Kidney epithelial cell (primary cell): Measurements from ENCODE around the gene ANXA11. TPM values are rescaled to one million over a fixed set of nuclear protein-coding genes. Genes with fewer than 3 reads are reported as not detected.
"Not testable (repeated sequence)": the region's sequence is repeated elsewhere in the genome, so short reads cannot be mapped to it uniquely, and the experiment has no call there.

Experiments used
- DNase-seq: peaks from one replicate; pipeline ENCODE4 v3.0.0-alpha.2; 2010; ENCODE audit warnings: low read depth
- H3K27me3 ChIP-seq: 2 replicates; pipeline ENCODE4 v1.6.0; 2011; ENCODE audit warnings: low read length; ENCODE audit not compliant: control insufficient read depth, insufficient read depth
- H3K36me3 ChIP-seq: 2 replicates; pipeline ENCODE4 v1.5.1; 2011; ENCODE audit warnings: low read length; ENCODE audit not compliant: control insufficient read depth, insufficient read depth
- H3K4me3 ChIP-seq: 2 replicates; pipeline ENCODE4 v1.5.1; 2011; ENCODE audit warnings: low read depth, mild to moderate bottlenecking, control low read depth, low read length
- total RNA-seq: library from RNA; depleted of rRNA; stranded (reverse); fragments of >200 nt; gene quantifications from 2 replicates; pipeline ENCODE4 v1.2.3, GENCODE V29; 2015
- TF ChIP-seq, protein P1 (sequence below): IDR thresholded peaks from 2 replicates; pipeline ENCODE4 v1.5.1; 2011; ENCODE audit warnings: mild to moderate bottlenecking, moderate library complexity, low read length, control low read depth, inconsistent platforms; ENCODE audit not compliant: insufficient read depth, poor library complexity, severe bottlenecking

Gene ANXA11
- total RNA-seq, 1 donor from 2014 or later, result 182 TPM

DNA sequence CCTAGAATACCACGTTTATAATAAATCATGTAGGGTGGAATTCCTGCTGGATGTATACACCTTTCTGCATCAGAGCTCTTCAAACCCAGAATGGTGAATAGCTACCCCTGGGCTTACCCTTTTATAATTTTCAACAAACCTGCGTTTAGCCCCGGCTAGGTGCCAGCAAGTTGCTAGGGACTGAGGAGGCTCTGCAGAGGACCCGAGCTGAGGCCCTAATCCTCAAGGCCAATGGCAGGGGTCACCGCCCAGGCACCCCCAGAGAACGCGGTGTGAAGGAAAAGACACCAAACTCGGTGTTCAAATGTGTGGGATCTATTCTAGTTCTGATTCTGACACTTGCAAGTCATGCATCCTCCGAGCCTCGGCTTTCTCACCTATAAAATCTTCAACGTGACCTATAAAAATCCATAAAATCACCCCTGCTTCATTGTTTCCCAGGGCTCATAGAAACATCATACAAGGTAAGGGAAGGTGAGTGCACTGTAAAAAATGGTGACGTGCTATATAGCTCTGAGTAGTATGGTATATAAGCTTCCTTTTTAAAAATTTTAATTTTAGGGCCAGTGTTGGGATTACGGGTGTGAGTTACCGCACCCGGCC, 2.5 kb upstream of the ANXA11 start:
- Histone ChIP-seq H3K4me3 (no peak overlapping the region), H3K27me3 (no peaks in the 10 kb centered on the region), H3K36me3 (no peaks in the 10 kb centered on the region)
- DNase-seq, result no peak
- TF ChIP-seq, protein P1, sequence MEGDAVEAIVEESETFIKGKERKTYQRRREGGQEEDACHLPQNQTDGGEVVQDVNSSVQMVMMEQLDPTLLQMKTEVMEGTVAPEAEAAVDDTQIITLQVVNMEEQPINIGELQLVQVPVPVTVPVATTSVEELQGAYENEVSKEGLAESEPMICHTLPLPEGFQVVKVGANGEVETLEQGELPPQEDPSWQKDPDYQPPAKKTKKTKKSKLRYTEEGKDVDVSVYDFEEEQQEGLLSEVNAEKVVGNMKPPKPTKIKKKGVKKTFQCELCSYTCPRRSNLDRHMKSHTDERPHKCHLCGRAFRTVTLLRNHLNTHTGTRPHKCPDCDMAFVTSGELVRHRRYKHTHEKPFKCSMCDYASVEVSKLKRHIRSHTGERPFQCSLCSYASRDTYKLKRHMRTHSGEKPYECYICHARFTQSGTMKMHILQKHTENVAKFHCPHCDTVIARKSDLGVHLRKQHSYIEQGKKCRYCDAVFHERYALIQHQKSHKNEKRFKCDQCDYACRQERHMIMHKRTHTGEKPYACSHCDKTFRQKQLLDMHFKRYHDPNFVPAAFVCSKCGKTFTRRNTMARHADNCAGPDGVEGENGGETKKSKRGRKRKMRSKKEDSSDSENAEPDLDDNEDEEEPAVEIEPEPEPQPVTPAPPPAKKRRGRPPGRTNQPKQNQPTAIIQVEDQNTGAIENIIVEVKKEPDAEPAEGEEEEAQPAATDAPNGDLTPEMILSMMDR, result no peak

DNA sequence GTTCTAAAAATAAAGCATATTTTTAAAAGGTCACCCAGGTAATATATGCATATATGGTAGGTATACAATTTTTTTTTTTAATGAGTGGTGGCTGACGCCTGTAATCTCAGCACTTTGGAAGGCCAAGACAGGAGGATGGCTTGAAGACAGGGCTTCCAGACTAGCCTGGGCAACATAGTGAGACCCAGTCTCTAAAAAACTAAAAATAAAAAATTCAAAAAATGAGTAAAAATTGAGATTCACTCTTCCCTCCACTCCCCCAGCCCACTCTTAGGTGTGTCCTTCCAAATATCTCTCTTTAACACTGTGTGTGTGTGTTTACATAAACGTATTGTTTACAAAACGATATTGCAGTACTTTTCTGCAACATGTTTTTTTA, 929 bp upstream of the ANXA11 start:
- Histone ChIP-seq H3K4me3 (no peak overlapping the region), H3K27me3 (no peaks in the 10 kb centered on the region), H3K36me3 (no peaks in the 10 kb centered on the region)
- no peak for DNase-seq
- TF ChIP-seq, protein P1, result no peak

DNA sequence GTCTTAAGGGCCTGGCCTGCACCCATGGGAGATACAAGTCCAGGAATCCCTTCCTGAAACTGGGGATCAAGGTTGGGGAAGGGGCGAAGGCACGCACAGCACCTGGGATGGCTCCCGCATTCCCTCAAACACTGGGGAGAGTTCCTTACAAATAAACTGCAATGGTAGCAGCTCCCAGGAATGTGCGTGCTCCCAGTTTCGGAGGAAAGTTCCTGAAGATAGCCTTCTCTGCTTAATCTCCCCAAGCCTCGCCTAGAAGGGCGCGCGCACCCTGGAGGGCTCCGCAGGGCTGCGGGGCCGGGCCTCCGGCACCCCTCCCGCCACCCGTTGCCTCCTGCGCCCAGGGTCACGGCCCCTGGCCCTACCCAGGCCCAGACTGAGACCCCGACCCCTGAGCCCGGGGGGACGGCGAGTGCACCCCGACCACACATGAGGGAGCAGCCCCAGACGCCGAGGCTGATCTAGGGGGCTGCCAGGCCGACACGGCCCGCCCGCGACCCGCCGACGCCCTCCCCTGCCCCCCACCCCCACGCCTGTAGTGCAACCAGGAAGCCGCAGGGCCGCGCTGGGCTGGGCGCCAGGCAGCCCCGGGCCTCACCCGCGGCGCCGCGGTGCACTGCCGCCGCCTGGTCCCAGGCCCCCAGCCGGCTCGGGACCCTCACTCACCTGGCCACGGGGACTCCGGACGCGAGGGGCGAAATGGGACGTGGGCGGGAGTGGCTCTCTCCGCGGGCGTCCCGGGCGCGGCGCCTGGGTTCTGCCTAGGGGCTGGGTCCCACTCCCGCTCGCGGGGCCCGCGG, 460 bp downstream of the ANXA11 start:
- Histone ChIP-seq H3K36me3 (no peaks in the 10 kb centered on the region), H3K27me3 (no peaks in the 10 kb centered on the region), H3K4me3 (peak overlapping the region; percentile 81)
- TF ChIP-seq, protein P1, result no peak
- no peak for DNase-seq

DNA sequence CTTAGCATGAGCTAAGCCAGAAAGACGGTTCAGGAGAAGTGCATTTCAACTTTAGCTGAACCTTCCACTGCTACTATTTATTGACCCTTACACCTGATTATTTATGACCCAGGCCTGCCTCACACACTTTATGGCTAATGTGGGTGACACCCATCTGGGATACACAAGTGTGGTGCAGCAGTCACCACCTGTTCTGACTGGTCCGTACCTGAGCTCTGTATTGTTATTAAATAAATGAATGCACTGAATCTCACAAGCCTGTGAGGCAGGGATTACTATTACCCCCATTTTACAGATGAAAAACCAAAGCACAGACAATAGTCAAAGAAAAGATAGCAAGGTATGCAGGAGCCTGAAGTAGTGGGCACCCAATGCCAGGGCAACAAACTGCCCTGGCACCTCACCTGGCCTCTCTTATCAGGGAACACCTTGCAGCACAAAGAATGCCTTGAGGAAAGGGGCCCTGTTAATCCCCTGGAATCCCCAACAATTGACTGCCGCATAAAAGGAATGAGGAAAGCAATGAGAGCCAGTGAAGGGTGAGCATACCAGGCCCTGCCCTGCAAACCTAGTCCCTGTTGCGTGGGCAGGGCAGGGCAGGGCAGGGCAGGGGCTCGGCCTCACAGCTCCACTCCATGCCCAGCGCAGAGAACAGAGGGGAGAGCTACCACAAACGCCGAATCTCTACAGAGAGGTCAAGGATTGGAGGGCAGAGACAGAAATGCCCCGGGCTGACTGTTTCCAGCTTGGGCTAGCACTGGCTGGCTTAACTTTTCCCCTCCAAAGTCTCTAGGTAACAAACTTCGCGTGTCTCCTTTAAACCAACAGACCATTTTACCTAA, 1.3 kb downstream of the ANXA11 start:
- no peaks in the 10 kb centered on the region for H3K27me3 ChIP-seq
- TF ChIP-seq, protein P1, result no peak
- no peaks in the 10 kb centered on the region for H3K36me3 ChIP-seq
- H3K4me3 ChIP-seq, result peak overlapping the region; percentile 81
- no peak for DNase-seq

DNA sequence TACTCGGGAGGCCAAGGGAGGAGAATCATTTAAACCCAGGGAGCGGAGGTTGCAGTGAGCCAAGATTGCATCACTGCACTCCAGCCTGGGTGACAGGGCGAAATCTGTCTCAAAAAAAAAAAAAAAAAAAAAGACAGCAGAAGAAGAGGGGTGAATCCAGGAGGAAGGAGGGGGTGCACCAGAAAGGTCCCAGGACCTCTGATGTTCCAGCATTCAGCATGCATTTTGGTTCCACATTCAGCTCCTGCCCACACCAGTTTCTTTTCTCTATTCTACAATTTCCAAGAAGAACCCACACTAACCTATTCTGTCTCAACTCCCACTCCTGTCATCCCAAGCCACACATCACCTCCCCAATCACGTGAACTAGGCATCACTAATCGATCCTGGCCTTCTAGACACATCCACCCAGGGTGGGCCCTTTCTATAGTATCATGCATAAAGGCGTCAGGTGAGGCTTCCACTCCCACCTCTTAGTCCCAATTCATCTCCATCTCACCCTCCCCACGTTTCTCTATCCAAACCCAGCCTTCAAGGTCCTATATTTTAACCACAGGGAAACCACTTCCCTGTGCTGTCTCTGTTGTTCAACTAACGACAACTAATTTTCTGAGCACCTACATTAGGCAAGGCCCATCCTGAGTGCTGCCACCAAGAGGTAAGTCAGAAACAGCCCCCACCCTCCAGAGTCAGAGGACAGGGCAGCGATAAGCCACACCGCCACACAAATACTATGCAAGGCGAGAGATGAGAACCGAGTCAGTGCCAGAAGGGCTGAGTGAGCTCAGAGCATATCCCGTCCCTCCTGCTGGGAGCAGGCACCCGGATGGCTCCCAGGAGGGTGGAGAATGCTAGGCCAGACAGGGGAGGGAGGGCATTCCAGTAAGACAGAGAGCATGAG, 2.2 kb downstream of the ANXA11 start:
- TF ChIP-seq, protein P1, result no peak
- no peaks in the 10 kb centered on the region for H3K36me3 ChIP-seq
- no peaks in the 10 kb centered on the region for H3K27me3 ChIP-seq
- H3K4me3 ChIP-seq, result peak overlapping the region; percentile 81
- no peak for DNase-seq

DNA sequence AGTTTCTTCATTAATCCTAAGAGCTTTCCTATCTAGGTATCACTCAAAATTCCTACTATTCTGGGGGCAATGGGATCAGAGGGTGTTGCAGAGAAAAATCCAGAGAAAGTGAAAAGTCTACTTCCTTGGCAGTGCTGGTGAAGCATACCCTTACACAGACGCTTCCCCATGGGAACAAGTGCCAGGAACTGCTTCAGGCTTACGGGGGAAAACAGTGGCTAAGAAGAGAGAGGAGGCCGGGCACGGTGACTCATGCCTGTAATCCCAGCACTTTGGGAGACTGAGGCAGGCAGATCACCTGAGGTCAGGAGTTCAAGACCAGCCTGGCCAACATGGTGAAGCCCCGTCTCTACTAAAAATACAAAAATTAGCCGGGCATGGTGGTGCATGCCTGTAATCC, 2.8 kb downstream of the ANXA11 start:
- not testable (repeated sequence) for DNase-seq, H3K36me3 ChIP-seq, H3K4me3 ChIP-seq, H3K27me3 ChIP-seq
